Activated CD8-positive, alpha-beta memory T cell treated with anti-CD3 and anti-CD28 coated beads, Interleukin-2, amount 50 U/mL, for 1 hour (primary cell): ENCODE measurements around the gene TMEM223.
"Not testable (repeated sequence)": the region's sequence is repeated elsewhere in the genome, so short reads cannot be mapped to it uniquely, and the experiment has no call there.

Experiments used
- DNase-seq: peaks from one replicate; pipeline ENCODE4 v3.0.0-alpha.2; 2020; ENCODE audit errors: extremely low read depth

The TMEM223 gene, protein sequence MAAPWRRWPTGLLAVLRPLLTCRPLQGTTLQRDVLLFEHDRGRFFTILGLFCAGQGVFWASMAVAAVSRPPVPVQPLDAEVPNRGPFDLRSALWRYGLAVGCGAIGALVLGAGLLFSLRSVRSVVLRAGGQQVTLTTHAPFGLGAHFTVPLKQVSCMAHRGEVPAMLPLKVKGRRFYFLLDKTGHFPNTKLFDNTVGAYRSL

GRCh38 chr11:62791501-62792201 lies at the start of gene TMEM223:
Gene TMEM223, minus strand, starts transcription at chr11:62792006. Its CDS starts 12 bp downstream, at chr11:62791994.
- DNase-seq: peak; percentile 62

DNA sequence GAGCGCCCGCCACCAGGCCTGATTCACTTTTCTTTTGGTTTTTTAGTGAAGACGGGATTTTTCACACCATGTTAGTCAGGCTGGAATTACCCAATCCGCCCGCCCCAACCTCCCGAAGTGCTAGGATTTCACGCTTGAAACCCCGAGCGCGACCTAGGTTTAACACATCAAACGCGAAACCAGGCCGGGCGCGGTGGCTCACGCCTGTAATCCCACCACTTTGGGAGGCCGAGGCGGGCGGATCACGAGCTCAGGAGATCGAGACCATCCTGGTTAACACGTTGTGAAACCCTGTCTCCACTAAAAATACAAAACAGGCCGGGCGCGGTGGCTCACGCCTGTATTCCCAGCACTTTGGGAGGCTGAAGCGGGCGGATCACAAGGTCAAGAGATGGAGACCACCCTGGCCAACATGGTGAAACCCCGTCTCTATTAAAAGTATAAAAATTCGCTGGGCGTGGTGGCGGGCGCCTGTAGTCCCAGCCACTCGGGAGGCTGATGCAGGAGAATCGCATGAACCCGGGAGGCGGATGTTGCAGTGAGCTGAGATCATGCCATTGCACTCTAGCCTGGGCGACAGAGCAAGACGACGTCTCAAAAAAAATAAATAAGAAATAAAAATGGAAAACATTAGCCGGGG lies 49.0 kb upstream of the TMEM223 start:
- peak; percentile 63 for DNase-seq

DNA sequence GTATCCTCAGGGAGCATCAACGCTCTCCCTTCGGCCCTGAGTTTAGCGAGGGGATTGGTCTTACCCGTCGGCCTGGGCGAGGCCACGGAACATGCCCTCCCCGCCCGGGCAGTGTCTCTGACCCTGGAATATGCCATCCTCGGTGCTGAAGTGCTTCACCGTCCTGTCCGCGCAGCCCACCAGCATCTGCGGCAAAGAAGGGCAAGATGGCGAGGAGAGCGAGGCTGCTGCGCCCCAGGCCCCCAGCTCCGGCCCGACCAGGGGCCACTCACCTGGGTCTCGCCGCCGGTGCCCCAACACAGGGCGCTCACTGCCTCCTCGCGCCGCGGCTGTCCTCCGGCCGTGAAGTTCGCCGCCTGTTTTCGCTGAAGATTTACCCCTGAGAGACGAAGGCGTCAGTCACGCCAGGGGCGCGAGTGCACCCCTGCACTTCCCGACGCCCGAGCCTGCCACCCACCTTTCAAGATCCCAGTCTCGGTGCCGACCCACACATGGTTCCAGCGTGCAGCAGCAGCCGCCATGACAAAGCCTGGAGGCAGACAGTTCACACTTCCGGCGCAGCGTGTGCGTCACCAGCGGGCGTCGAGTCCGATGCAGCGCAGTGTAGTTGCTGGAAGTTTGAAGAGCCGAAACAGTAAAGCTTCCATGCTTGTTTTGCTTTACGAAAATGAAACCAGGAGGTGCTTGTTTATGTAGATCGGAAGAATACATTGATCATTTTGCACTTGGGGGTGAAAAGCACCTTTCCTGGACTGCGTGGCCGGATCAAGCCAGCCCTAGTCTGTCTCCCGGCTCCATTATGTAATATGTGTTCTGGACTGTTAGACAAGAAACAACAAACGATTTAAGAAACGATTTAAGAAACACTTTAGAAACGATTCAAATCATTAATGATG lies 47.5 kb upstream of the TMEM223 start, which contains the start of gene WDR74:
TSS of gene WDR74 (minus strand) at position 541 of the 896 bp plus-strand sequence. CDS start at position 521, 20 bp downstream.
- peak; percentile 81 for DNase-seq

DNA sequence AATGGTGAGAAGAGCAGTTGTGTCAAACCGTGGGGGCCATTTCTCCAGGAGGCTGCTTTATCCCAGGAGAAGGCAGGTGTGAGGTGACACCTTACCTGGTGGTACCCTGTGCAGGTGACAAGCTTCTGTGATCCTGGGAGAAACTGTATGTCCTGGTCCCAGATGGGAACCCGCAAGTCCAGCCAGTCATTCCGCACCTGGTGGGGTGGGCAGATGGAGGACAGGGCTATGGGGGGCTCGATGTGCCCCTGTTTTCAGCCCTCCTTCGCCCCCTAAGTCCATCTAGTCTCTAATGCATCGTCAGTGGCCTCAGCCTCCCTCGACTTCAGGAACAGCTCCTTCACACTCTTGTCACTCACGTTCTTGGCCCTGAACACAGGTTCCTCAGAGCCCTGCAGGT lies 43.5 kb upstream of the TMEM223 start:
- no peak for DNase-seq

GRCh38 chr11:62832336-62833234 lies 40.8 kb upstream of the TMEM223 start, which contains the start of gene TEX54:
Gene TEX54, minus strand, starts transcription at chr11:62832841.
- DNase-seq: no peak

- peak; percentile 96 for DNase-seq
Measured at GRCh38 chr11:62831520-62832335, 39.9 kb upstream of the TMEM223 start, which contains the start of gene STX5. Gene STX5, minus strand, starts transcription at chr11:62832051. Its CDS starts 808 bp downstream, at chr11:62831243.

- no peak for DNase-seq
Measured at GRCh38 chr11:62830904-62831519, 39.2 kb upstream of the TMEM223 start.

- not testable (repeated sequence) for DNase-seq
Measured at GRCh38 chr11:62828130-62828529, 36.3 kb upstream of the TMEM223 start.

DNA sequence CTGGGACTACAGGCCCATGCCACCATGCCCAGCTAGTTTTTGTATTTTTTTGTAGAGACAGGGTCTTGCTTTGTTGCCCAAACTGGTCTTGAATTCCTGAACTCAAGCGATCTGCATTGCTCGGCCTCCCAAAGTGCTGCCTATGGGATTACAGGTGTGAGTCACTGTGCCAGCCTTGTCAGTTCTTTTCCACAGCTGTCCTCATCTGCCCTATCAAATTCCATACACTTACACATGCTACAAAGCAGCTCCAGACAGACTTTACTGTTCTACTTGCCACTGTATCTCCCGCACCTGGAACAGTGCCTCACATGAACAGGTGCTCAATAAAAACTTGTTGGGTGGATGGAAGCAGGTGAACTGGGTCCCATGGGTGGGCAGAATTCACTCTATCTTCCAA lies 31.9 kb upstream of the TMEM223 start:
- no peak for DNase-seq

DNA sequence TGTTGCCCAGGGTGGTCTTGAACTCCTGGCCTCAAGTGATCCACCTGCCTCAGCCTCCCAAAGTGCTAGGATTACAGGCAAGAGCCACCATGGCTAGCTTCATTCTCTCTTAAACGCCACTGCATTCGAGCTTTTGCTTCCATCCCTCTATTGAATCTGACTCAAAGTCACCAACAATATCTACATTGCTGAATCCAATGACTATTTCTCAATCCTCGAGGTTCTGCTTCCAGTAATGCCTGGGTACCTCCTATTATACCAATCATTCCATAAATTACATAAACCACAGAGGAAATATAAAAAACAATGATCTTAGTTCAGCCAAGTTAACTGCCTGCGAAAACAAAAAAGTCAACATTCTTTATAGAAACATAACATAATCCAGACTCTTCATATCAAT lies 25.3 kb upstream of the TMEM223 start:
- no peak for DNase-seq

- no peak for DNase-seq
Measured at GRCh38 chr11:62816557-62816956, 24.8 kb upstream of the TMEM223 start.

- DNase-seq: no peak
Measured at GRCh38 chr11:62811659-62812058, 19.9 kb upstream of the TMEM223 start.

- DNase-seq: no peak
Measured at GRCh38 chr11:62810748-62811147, 18.9 kb upstream of the TMEM223 start.

- no peak for DNase-seq
Measured at GRCh38 chr11:62806611-62807121, 14.9 kb upstream of the TMEM223 start.

GRCh38 chr11:62805961-62806441 lies 14.2 kb upstream of the TMEM223 start:
- DNase-seq: no peak

DNA sequence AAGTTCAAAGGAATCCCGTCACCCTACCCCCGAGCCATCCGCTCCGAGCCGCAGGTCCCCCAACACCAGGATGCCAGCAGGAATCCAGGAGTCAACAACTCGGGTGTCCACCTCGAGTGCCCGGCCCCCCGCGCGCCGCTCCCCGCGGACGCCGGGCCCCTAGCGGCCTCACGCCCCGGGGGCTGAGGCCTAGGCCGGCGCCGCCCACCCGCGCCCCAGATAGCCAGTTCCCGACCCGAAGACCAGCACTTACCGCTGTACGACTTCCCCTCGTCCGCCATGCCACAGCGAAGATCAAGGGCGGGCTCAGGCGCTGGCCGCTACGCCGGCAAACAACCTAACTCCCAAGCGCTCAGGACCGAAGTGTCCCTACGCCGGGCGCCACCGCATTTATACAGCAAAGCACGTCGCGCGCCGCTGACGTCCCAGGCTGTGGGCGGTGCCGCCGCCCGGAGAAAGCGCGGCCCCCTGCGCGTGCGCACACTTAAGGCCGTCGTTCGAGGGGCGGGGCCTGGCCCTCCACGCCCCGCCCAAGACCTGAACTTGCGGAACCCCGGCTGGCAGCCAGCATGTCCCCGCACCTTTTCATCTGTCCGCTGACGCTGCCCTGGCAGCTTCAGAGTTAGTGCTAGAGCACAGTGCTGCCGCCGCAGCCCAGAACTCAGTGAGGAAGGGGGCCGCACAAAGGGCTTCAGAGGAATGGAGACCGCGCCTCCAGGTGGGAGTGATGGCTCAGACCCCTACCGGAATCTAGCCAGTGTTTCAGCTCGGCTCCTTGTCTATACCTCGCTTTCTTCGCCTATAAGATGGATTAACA lies 13.5 kb upstream of the TMEM223 start, which contains the start of gene NXF1:
TSS of gene NXF1 (minus strand) at position 365 of the 817 bp plus-strand sequence. CDS start at position 281, 84 bp downstream.
- peak; percentile 90 for DNase-seq

DNA sequence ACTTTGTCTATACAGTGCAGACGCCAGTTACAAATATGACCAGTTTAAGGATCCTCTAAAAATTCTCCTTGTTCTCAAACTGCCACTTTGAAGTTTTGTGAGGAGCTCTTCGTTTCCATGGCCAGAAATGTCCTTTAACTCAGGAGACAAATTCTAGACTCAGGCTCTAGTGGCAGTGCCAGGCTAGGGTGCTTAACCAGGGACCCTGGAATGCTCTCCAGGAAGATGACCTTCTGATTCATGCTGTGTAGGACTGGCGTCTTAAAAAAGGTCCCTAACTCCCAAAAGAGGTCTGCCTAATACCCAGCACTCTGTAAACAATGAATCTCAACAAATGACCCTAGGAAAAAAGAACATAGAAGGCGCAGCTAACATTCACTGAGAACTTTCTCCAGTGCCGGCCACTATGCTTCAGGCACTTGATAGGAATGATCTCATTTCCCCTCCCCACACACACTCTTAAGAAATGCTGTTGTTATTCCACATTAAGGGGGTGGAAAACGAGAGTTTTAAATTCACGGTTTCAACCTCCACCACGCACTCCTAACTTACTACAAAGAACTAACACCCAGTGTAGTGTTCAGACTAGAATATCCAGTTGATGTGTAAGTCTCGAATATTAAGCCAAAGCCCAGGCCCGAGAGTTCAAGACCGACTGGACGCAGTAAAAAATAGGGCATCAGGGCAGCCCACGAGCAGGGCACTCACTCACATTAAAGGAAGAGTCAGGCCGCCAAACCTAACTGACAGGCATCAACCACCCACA lies 12.7 kb upstream of the TMEM223 start:
- DNase-seq: no peak
